Stimulated activated naive B cell treated with anti-CD40 and anti-IgM and Interleukin-4, amounts not matched to agents 10 μg/mL and 1 μg/mL and 100 μg/mL, for 72 hours (primary cell): ENCODE results near the gene UNC119.

Experiments used
- ATAC-seq, 2 donors: fragments of 150-1000 bp; cut with Tn5 transposase; replicated peaks; 2 replicates each; pipeline ENCODE4 v1.10.0; 2021; ENCODE audit warnings: moderate library complexity in 1 of 2
- DNase-seq: peaks from one replicate; pipeline ENCODE4 v3.0.0; 2021
- H3K27ac Mint-ChIP-seq: one replicate; pipeline ENCODE4 v1.8.0; 2022; ENCODE audit warnings: mild to moderate bottlenecking, mixed read lengths
- H3K27me3 Mint-ChIP-seq, 2 donors: one replicate each; pipeline ENCODE4 v1.8.0; 2022; ENCODE audit warnings: mixed read lengths in 2 of 2
- H3K36me3 Mint-ChIP-seq, 2 donors: one replicate each; pipeline ENCODE4 v1.8.0; 2022; ENCODE audit warnings: mixed read lengths in 2 of 2, mild to moderate bottlenecking in 1 of 2
- H3K4me1 Mint-ChIP-seq, 2 donors: one replicate each; pipeline ENCODE4 v1.8.0; 2022; ENCODE audit warnings: mixed read lengths in 2 of 2, mild to moderate bottlenecking in 1 of 2
- H3K4me3 Mint-ChIP-seq, 2 donors: one replicate each; pipeline ENCODE4 v1.8.0; 2022; ENCODE audit warnings: mild to moderate bottlenecking in 2 of 2, mixed read lengths in 2 of 2, moderate library complexity in 1 of 2
- H3K9me3 Mint-ChIP-seq, 2 donors: one replicate each; pipeline ENCODE4 v1.8.0; 2022; ENCODE audit warnings: mixed read lengths in 2 of 2, mild to moderate bottlenecking in 1 of 2

UNC119 gene

DNA sequence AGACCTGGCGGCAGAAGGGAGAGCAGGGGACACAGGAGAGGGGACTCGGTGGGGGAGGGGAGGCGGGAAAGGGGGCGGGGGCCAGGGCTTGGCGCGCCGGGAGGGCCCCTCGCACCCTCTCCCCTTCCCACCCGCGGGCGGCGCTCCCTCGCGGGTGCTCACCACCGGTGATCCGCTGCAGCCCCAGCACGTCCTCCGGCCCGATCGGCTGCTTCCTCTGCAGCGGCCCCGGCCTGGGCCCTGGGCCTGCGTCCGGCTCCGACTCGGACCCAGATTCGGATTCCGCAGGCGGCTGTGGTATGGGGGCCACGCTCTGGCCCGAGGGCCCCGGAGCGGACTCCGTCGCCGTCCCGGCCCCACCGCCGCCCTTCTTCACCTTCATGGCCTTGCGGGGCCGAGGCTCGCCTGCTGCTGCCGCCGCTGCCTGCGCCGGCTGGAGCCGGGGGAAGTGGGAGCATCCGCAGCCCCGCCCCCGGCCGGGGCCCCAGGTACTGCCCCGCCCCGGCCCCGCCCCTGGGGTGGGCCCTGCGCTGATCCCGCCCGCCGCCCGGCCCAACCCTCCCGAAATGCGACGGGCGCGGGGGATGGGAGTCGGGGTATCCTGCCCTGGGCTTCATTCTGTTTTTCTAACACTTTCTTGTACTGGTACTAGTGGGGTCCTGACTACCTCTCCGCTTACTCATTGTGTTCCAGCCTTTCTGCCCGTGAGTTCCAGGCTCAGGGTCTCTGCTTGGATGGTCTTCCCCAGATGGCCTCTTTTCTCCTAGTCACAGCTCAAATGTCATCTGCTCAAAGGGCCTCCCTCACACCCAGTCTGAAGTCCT, at the start of gene UNC119:
Gene UNC119 (minus strand): TSS at position 449 of the 824 bp plus-strand sequence. CDS start 67 bp downstream, at position 382.
- no peaks in the 10 kb centered on the region for H3K27me3 Mint-ChIP-seq

DNA sequence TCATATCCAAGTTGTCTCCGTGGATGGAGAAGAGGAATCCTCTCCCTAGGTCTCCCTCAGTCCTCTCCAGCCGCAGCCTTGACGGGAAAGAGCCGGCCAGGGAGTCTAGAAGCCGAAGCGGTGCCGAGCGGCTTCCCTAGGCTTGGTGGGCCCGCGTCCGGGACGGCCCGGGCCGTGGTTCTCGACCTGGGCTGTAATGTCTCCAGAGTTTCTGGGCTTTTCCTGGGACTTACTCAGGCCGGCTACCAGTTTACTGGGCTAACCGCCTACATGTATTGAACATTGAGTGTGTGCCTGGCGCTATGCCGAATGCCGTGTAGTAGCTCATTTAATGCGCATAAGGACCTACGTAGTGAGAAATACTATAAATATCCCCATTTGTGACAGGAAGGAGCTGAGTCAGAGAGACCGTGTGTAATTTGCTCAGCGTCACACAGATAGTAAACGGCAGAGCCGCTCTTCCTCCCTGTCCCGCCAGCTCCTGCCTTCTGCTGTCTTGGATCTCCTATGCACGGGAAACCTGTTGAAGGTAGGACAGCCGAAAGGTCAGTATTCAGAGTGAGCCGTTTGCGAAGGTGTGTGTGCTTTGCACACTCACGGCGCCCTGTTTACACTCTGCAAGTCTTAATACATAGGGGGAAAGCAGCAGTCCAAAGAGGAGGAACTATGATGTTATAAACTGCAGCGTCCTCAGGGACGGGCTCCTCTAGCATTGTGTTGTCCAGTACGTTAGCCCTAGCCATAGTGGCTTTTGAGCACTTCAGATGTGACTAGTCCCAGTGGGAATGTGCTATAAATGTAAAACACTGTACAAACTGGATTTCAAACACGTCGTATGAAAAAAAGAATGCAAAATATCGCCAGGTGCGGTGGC, 47.1 kb upstream of the UNC119 start:
- ATAC-seq: peak; percentile 75 to 80
- peak; percentile 59 for DNase-seq
- Mint-ChIP-seq H3K4me3 (peak overlapping the region; percentile 91 to 97), H3K9me3 (no peaks in the 10 kb centered on the region), H3K27me3 (no peaks in the 10 kb centered on the region), H3K4me1 (peaks cover 17 to 31% of the 10 kb centered on the region in 2 donors), H3K36me3 (peaks cover 3 to 16% of the 10 kb centered on the region in 2 donors), H3K27ac (peak overlapping the region; percentile 95)

More for the DNA sequence above, at the start of gene UNC119:
- Mint-ChIP-seq H3K4me1 (peaks cover 55 to 63% of the 10 kb centered on the region in 2 donors), H3K4me3 (peak within 1 kb of the TSS; percentile 89 to 99), H3K36me3 (peaks cover 31 to 54% of the 10 kb centered on the region in 2 donors), H3K27ac (peak within 1 kb of the TSS; percentile 86), H3K9me3 (no peaks in the 10 kb centered on the region)
- DNase-seq: peak; percentile 67
- peak; percentile 74 to 79 for ATAC-seq

DNA sequence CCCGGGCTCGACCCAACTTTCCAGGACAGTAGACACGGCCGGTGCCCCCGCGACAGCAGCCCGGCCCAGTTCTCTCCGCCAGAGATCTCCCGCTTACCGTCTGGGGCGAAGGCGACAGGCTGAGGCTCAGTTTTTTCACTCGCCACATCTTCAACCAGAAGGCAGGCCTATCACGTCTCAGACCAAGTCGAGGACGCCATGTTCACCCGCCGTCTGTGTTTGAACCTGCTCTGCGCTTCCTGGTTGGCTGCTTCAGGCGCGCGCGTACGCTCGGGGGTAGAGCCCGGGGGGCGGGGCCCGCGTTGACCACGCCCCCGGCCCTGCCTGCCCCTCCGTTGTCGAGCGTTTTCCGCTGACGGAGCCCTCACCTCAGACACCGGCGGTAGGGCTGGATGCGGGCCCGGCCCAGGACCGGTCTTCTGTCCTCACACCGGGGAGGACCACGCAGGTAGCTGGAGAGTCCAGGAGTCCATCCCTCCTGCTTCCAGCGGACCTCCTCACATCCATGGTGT, 46.4 kb upstream of the UNC119 start, which contains the start of gene SPAG5:
Gene SPAG5 (minus strand): TSS at position 227 of the 512 bp plus-strand sequence. CDS start 79 bp downstream, at position 148.
- no peaks in the 10 kb centered on the region for H3K27me3 Mint-ChIP-seq
- DNase-seq: peak; percentile 92
- ATAC-seq: peak; percentile 89 to 94

DNA sequence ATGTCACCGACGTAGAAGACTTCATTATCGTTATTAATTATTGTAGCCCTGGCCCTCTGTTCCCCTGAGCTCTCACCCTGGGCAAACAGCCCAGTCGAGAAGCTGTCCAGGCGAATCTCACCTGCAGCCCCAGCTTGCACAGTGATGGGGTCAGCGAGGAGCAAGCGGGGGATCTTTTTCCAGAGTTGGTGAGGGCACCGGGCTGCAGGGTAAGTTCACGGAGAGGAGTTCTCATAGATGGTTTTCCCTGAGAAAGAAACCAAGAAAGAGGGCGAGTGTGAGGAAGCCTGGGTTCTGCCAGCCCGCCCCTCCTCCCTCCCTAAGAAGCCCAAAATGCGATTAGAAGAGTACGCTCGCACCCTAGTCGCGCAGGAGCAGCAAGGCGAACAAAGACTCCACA, 46.0 kb upstream of the UNC119 start:
- no peaks in the 10 kb centered on the region for H3K9me3 Mint-ChIP-seq
- H3K4me3 Mint-ChIP-seq: peak overlapping the region; percentile 91 to 97
- H3K4me1 Mint-ChIP-seq: peaks cover 16 to 31% of the 10 kb centered on the region in 2 donors
- DNase-seq (no peak), ATAC-seq (no peak)
- H3K27me3 Mint-ChIP-seq: no peaks in the 10 kb centered on the region
- H3K27ac Mint-ChIP-seq: peak overlapping the region; percentile 95
- peaks cover 0 to 9% of the 10 kb centered on the region in 2 donors for H3K36me3 Mint-ChIP-seq

More for the DNA sequence above, 46.4 kb upstream of the UNC119 start, which contains the start of gene SPAG5:
- H3K4me1 Mint-ChIP-seq: peaks cover 16 to 31% of the 10 kb centered on the region in 2 donors
- peaks cover 0 to 13% of the 10 kb centered on the region in 2 donors for H3K36me3 Mint-ChIP-seq
- H3K4me3 Mint-ChIP-seq: peak within 1 kb of the TSS; percentile 91 to 97
- H3K9me3 Mint-ChIP-seq: no peaks in the 10 kb centered on the region
- H3K27ac Mint-ChIP-seq: peak within 1 kb of the TSS; percentile 95

DNA sequence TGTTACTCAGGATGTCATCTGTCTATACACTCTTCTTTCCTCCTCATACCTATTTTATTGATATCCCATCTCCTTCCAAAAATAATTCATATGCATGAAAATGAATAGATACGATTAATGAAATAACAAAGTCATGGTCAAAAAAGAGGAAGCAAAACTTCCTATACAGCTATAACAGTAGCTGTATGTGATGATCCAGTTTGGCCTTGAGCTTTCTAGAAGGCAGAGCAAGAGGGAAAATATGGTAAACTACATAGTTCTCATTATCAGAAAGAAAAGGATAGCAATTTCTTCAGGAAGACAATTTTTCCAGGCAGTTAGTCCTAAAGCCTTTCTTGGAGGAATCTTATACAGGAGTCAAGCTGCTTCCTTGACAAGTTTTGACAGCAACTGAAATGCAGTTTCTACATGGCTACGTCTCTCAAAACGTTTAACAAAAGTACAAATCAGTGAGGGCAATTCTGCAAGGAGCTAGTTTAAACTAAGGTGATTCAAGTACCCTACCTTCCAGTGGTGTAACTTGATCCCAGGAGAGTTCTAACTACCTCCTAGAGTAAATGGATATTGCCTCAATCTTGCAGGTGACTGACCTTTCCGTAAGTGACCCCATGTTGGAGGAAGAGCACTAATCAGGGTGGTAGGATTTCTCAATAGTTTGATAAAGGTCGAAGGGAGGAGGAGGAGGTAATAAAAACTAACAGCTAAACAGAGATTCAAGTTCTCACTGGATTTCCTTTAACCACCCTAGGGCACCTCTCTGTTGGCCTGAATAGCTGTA, 45.4 kb upstream of the UNC119 start:
- DNase-seq: no peak
- H3K27ac Mint-ChIP-seq: peak overlapping the region; percentile 95
- no peak for ATAC-seq
- H3K9me3 Mint-ChIP-seq: no peaks in the 10 kb centered on the region
- H3K4me1 Mint-ChIP-seq: peaks cover 16 to 31% of the 10 kb centered on the region in 2 donors
- peak overlapping the region; percentile 91 to 97 for H3K4me3 Mint-ChIP-seq
- peaks cover 0 to 8% of the 10 kb centered on the region in 2 donors for H3K36me3 Mint-ChIP-seq
- no peaks in the 10 kb centered on the region for H3K27me3 Mint-ChIP-seq

- Mint-ChIP-seq H3K27me3 (no peaks in the 10 kb centered on the region), H3K9me3 (no peaks in the 10 kb centered on the region), H3K36me3 (peaks cover 20 to 23% of the 10 kb centered on the region in 2 donors), H3K27ac (no peak overlapping the region), H3K4me3 (no peak overlapping the region), H3K4me1 (peaks cover 0 to under 1% of the 10 kb centered on the region in 2 donors)
- ATAC-seq: no peak
- no peak for DNase-seq
Measured at GRCh38 chr17:28592260-28592659, 39.8 kb upstream of the UNC119 start.

- no peaks in the 10 kb centered on the region for H3K9me3 Mint-ChIP-seq
- H3K4me1 Mint-ChIP-seq: no peaks in the 10 kb centered on the region
- H3K27me3 Mint-ChIP-seq: no peaks in the 10 kb centered on the region
- H3K27ac Mint-ChIP-seq: no peak overlapping the region
- no peak overlapping the region for H3K4me3 Mint-ChIP-seq
- no peak for DNase-seq
- H3K36me3 Mint-ChIP-seq: peaks cover 20 to 22% of the 10 kb centered on the region in 2 donors
- no peak for ATAC-seq
Measured at GRCh38 chr17:28585851-28586250, 33.4 kb upstream of the UNC119 start.

DNA sequence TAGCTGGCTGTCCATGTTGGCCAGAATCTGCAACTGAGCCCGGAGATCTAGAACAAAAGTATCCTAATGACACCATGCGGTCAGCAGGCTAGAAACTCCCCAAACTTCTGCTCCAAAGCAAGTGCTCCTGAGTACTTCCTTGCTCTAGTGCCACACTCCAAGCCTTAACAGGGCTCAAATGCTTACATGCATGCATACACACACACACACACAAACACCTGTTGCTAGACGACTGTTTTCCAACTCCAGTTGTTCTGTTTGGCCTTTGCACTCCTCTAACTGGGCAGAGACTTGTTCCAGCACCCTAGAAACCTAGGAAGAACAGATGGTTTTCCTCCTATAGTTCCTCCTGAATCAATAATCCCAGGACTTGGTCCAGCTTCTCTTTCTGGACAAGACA, 32.0 kb upstream of the UNC119 start:
- Mint-ChIP-seq H3K27ac (no peak overlapping the region), H3K9me3 (no peaks in the 10 kb centered on the region), H3K4me1 (no peaks in the 10 kb centered on the region), H3K27me3 (no peaks in the 10 kb centered on the region), H3K36me3 (peaks cover 25 to 30% of the 10 kb centered on the region in 2 donors), H3K4me3 (no peak overlapping the region)
- ATAC-seq: no peak
- DNase-seq: no peak

DNA sequence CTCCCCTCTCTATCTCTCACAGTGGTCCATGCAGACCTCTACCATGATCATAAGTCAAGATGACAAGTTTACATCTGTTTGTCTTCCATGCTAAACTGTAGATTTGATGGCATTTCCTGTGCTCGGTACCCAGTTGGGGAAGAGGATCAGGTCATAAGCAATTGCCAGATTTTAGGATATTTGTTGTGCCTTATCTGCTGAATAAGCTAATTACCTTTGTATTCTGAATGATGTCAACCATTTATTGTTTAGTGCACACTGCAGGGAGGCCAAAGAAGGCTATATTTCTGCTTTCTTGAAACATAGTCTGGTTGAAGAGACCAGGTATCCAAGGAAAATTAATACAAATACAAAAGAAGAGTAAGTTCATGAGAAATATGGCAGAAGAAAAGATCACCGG, 30.1 kb upstream of the UNC119 start:
- ATAC-seq: no peak
- Mint-ChIP-seq H3K36me3 (peaks cover 25 to 26% of the 10 kb centered on the region in 2 donors), H3K4me3 (no peak overlapping the region), H3K9me3 (no peaks in the 10 kb centered on the region), H3K27ac (no peak overlapping the region), H3K4me1 (no peaks in the 10 kb centered on the region), H3K27me3 (no peaks in the 10 kb centered on the region)
- DNase-seq: no peak

DNA sequence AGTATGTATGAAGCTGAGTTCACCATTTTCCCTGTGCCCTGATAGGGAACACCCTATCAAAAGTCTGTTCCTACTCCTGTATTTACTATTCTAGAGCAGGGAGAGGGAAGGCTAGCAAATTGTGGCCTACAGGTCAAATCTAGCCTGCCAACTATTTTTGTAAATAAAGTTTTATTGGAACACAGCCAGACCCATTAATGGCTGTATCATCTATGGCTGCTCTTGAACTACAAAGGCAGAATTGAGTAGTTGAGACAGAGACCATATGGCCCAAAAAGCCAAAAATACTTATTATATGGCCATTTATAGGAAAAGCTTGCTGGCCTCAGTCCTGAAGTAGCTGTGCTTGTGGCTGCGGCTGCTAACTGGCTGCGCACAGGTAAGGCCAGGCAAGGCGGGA, 28.5 kb upstream of the UNC119 start:
- H3K9me3 Mint-ChIP-seq: no peaks in the 10 kb centered on the region
- peaks cover 23 to 30% of the 10 kb centered on the region in 2 donors for H3K36me3 Mint-ChIP-seq
- H3K27ac Mint-ChIP-seq: no peak overlapping the region

GRCh38 chr17:28579526-28579925, 27.1 kb upstream of the UNC119 start:
- Mint-ChIP-seq H3K27me3 (no peaks in the 10 kb centered on the region), H3K4me1 (peaks cover 11 to 20% of the 10 kb centered on the region in 2 donors), H3K9me3 (no peaks in the 10 kb centered on the region), H3K27ac (no peak overlapping the region), H3K4me3 (no peak overlapping the region), H3K36me3 (peaks cover 20 to 22% of the 10 kb centered on the region in 2 donors)
- DNase-seq (no peak), ATAC-seq (no peak)

More for the DNA sequence above, 28.5 kb upstream of the UNC119 start:
- peaks cover 9 to 15% of the 10 kb centered on the region in 2 donors for H3K4me1 Mint-ChIP-seq
- no peak for DNase-seq
- no peak for ATAC-seq
- H3K4me3 Mint-ChIP-seq: no peak overlapping the region
- no peaks in the 10 kb centered on the region for H3K27me3 Mint-ChIP-seq

DNA sequence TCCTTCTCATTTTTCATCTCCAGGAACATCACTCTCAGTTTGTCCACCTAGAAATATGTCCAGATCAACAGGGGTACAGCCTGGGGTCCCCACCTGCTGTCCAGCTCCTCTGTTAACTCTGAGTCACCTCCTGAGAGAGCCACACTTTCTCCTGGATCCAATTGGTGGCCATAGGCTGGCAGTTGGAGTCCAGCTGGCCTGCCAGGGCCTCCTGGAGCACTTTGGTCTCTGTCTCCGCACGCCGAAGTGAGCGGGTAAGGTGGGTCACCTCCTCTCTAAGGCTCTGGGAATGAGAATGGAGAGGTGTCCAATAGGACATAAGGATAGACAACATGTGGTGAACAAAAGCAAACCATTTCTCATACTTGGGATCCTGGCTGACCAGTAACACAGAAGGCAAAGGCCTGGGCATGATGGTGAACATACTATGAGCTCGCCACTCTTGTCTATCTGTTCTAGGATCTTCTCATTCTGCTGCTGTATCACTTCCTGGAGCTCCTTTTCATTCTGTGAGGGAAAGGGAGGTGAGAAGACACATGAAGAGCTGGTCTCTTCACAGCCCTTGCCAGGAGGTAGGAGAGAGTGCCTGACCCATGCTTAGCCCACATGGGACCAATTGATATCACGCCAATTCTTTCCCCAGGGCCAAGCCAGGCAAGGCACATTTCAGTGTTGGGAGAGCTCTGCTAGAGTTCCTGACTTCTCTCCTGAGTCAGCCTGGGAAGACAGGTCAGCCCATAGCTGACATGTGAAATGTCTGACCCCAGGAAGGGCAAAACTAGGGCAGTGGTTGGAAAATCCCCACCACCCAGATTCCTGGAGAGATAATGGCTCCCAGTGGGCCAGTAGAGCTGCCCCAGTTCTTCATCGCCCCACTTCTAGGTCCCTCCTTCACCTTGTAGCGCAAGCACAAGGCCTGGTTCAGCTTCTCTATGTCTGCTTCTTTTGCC, 26.1 kb upstream of the UNC119 start:
- no peak overlapping the region for H3K4me3 Mint-ChIP-seq
- H3K36me3 Mint-ChIP-seq: peaks cover 21 to 33% of the 10 kb centered on the region in 2 donors
- H3K4me1 Mint-ChIP-seq: peaks cover 11 to 24% of the 10 kb centered on the region in 2 donors
- no peaks in the 10 kb centered on the region for H3K27me3 Mint-ChIP-seq
- ATAC-seq: no peak
- H3K27ac Mint-ChIP-seq: no peak overlapping the region
- no peak for DNase-seq
- H3K9me3 Mint-ChIP-seq: no peaks in the 10 kb centered on the region
